ENCODE results near the gene INPP4B.

Gene INPP4B

DNA sequence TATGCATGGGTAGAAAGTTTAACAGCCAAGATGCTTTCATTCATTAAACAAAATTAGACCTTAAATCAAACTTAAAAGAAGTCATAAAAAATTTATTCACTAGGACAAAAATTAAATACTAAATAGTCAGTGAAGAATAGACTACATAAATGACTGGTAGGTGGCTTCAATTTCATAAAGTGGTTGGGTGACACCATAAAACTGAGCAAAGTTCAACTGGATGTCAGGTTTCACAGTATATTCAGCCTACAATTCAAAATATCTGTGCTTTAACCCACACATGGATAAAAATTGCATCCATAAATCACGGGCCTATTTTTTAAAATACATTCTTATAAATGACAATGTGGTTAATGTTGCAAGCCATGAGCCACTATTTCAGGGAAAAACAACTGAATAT is 627.4 kb downstream of the INPP4B start:
- no peak for DNase-seq (ENCODE audit: low spot score)

DNA sequence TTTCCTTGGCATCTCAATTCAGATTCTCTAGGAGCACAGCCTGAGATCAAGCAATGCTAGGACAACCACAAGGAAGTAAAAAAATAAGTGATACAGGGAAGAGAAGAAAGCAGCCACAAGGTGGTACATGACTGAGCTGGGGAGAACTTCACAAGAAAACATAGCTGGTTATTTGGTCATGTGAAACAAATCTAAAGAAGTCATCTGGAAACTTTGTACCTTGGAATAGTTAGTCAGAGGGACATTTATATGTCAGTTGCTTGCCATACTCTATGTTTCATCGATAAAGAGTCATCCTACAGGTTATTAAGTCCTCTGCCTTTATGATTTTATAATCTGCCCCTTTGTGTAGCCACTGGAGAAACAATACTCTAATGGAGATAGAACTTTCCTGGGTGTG is 634.7 kb downstream of the INPP4B start:
- DNase-seq (ENCODE audit: low spot score): no peak

DNA sequence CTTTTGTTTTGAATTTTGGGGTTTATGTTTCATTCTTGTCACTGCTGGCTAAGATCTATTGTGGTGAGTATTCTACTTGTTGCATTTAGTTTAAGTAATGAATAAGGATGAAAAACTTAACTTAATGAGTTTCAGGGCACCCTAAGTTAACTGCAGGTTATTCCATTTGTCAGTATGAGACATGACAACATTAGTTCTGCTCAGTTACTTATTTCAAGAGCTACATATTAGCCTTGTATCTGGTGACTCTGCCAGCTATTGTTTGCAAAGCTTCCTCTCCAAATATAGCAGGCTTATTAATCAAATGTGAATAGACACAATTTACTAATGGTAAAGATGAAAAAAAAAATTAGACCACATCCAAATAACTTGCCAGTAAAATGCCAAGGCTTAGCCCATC is 642.6 kb downstream of the INPP4B start:
- DNase-seq (ENCODE audit: low spot score): no peak

DNA sequence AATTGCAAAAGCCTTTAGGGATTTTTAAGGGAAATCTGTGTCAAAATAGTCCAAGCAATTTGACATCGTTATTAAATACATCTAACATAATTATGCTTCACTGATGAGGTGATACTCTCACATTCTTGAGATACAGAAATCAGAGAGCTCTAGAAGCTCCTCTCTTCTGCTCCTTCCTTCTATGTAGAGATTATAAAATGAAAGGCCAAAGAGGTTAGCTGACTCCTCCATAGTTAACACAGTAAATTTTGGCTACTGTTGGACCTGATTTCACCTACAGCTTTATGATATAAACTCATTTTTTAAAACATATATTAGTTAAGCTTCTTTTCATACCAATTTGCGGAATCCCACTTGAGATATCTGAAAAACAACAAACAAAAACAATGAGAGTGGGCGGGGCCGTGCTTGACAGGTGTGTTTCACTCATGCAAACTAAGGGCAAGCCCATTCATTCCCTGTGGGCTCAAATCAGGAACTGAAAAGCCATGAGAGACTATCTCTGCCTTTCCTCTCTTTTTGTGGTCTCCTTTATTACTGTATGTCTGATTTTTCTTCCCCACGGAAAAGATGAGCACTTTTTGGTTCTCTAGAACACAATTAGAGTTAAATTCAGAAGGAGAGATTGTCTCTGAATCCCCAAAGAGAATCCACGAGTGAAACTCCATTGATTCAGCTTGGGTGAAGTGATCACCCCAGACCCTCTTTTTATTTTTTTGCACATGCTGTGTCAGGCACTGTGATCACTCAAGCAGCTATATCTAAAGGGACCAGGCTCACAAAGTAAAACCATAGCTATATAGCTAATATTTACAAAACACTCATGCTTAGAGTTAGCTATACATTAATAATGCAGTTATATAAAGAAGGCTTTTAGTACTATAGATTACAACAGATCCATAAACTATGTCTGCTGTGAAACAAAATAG is 643.4 kb downstream of the INPP4B start:
- DNase-seq (ENCODE audit: low spot score): no peak

DNA sequence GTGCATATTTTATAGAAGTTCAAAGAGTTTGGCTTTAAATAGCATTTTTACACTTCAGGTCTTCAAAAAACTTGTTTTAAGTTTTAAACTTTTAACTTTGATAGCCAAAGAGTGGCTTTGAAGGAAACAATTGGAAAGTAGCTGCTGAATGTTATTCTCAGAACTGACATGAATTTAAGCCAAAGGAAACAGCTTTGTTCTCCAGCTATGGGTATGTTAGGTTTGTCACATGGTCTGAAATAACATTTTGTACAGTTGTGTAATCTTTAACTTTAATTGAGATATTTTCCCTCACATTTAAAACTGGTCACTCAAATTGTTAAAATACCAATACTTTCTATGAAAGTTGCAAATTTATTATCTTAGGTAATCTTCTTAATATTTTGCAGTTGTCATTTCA is 645.1 kb downstream of the INPP4B start:
- DNase-seq (ENCODE audit: low spot score): no peak

DNA sequence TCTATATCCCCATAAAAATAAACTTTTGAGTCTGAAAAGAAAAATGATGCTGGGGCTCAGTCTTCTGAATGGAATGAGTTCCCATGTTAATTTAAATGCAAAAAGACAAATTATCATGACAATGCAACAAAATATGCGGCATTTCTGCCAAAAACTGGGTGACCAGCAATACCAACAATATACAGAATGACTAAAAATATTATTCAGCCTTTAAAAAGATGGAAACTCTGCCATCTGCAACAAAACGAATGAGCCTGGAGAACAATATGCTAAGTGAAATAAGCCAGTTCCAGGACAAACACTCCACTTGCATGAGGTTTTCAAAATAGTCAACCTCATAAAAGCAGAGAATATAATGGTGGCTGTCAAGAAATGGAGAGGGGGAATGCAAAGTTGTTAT is 651.2 kb downstream of the INPP4B start:
- DNase-seq (ENCODE audit: low spot score): no peak

DNA sequence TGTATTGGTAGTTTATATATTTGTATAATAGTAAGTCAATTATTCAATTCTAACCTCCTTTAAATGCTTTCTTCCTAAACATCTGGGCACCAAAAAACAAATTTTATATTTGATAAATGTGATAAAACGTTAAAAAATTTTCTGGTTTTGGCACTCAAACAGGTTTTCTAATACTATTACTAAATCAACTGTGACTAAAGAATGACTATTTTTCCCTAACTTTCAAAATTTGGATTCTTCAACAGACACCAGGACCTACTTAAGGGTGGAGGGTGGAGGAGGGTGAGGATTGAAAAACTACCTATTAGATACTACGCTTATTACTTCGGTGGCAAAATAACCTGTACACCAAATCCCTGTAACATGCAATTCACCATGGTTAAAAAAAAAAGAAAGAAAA is 654.2 kb downstream of the INPP4B start:
- no peak for DNase-seq (ENCODE audit: low spot score)

DNA sequence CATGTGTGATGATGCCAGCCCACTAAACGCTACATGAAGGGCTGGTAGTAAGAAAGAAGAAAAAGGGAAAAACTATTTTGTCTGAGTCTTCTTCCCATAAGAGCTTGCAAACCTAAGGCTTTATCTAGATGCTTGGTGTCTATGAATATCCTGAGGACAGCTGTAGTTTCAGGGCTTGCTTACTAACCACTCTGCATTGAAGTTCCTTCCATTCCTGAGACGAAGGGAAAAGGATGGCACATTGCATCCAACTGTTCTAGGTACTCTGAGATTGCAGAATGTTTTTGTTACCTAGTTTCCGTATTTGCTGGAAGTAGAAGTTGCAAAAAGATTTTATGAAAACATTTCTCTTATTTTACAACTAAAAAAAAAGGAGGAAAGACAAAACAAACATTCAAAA is 665.1 kb downstream of the INPP4B start:
- no peak for DNase-seq (ENCODE audit: low spot score)

DNA sequence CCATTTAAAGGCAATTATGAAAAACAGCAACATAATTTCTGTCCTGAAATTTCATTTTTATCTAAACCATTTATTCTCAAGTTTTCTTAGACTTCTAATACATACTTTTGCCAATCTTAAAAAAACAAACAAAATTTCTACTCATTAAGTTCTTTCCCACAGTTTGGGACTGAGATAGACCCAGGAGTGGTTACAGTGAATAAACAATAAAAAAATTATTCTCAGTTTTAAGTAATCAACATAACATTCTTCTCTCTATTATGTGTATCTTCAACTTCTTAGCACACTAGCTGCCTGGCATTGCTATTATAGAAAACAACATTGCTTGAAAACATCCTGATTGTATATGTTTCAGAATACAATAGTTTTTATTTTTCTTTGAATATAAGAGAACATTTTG is 676.9 kb downstream of the INPP4B start:
- DNase-seq (ENCODE audit: low spot score): no peak

DNA sequence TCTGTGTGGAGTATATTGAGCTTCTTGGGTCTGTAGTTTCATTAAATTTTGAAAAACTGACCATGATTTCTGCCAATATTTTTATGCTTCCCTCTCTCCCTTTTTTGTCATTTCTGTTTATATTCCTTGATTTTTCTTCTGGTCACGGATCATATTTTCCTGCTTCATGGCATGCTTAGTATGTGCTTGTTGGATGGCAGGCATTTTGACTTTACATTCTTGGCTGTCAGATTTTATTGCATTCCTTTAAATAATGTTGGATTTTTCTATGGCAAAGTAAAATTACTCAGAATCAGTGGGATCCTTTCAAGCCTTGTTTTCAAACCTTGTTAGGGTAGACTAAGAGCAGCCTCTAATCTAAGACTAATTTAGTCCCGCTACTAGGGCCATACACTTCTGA is 677.9 kb downstream of the INPP4B start:
- DNase-seq (ENCODE audit: low spot score): no peak

DNA sequence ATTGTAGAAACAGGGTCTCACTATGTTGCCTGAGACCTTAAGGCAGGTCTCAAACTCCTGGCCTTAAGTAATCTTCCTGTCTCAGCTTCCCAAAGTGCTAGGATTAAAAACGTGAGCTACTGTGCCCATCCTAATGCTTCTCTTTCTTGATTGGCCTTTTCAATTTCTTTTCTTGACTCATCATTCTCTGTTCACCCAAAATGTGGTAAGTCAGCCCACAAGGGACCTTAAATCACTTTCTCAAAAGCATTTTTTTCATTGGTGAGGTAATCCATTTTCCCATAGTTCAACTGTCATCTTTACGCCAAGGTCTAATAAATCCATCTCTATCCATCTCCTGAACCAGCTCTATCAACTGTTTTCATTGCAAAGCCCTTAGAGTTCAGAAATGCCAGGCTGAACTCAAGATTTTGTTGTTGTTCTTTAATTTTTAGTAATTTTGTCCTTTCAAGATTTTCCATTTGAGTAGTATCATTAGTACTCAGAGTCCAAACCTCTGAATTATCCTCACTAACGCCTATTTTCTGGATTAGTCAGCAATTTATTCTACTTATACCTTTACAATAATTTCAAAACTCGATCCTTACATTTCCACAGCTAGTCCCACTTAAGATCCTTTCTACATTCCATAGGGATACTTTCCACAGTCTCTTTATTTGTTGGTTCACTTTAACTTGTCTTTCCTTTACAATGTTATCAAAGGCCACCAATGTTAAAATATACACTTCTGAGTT is 681.2 kb downstream of the INPP4B start:
- DNase-seq (ENCODE audit: low spot score): no peak

DNA sequence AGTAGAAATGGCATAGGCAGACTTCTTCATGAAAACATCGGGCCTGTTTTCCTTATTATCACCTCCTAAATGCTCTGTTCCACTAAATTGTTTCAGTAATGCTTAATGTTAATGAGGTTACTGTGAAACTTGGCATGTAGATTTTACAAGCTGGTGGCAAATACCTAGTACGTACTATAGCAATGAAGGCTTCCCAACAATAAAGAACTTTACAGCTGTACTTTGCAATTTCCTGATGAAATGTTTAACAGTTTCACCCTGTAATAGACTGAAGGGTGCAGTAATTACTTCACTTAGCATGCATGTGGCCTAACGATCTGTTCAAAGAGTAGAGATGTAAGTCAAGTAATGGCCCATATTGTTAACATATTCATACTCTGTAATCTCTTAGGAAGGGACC is 685.0 kb downstream of the INPP4B start:
- no peak for DNase-seq (ENCODE audit: low spot score)

DNA sequence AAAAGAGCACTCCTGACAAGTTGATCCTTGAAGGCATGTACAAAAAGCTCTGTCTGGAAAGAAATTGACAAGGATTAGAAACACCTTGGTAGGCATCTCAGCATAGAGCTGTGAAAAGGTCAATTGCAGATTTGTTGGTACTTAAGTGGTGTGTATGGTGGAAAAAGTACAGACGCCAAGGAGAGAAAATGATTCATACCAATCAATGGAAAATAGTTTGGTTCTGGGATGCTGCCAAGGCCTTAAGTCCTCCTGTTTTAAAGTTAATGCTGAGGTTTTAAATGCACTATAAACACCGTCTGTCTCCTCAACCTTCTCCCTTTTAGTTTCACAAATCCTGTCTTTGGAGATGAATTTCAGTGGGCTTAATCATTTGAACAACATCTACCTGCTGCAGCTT is 685.6 kb downstream of the INPP4B start:
- DNase-seq (ENCODE audit: low spot score): no peak

DNA sequence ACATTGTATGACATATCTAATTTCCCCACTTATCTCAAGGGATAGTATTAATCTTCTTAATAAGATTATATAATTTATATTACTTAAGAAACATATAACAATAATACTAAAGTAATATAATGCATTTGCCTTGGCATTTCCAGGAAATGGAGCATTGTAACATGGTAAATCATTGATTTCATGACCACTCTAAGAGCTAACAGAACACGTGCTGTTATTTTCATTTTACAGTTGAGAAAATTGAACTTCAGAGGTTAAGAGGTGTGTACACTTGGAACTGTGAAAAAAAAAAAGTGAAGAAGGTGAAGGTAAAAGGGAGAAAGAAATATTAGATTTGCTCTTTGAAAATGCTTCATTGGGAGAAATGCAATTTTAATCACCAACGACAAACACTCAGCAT is 687.1 kb downstream of the INPP4B start:
- no peak for DNase-seq (ENCODE audit: low spot score)

DNA sequence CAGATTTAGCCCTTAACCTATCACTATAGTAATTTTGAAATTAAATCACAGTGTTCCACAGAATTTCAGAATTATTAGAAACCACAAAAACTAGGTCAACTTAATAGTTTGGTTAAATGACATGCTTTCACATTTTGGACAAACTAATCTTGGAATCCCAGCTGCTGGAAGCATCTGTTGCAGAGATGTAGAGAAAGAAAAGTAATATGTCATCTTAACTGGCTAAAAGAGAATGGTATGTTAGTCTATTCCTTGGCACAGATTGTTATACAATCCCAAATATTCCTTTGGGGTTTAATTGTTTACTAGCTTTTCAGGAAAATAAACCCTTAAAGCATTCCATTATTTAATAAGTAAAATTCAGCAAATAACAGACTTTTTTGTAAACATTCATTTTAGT is 689.8 kb downstream of the INPP4B start:
- no peak for DNase-seq (ENCODE audit: low spot score)

DNA sequence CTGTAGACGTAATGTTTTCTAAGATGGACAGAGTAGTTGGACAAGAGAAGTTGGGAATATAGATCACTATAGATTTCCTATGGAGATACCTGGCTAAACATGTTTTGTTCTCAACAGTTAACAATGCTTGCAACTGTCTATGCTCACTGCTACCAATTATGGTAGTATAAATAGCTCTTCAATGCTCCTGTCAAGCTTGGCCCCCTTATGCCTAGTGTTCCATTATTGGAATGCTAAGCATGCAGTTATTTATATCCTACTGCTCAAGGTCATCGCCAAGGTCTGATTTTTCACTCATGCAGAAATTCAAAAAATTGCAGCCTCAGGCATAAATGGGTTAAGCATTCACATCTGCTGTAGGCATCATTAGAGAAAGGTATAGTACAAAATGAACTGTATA is 690.8 kb downstream of the INPP4B start:
- no peak for DNase-seq (ENCODE audit: low spot score)

DNA sequence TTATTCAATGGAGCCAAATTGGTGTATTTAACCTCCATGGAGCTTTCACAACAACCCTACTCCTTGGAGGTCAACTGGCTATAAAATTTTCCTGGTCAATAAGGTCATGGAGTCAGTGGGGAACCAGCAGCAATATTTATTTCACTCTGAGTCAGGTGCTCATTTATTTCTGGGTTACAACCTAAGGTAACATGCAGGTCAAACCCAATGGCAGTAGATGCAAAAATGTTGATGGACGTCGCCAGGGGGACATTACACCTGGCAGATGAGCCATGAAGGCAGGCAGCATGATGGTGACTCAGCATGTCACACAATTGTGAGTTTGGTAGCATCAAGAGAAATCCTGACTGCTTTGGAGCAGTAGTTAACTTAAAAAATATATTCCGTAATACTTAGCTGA is 695.6 kb downstream of the INPP4B start:
- DNase-seq (ENCODE audit: low spot score): no peak

DNA sequence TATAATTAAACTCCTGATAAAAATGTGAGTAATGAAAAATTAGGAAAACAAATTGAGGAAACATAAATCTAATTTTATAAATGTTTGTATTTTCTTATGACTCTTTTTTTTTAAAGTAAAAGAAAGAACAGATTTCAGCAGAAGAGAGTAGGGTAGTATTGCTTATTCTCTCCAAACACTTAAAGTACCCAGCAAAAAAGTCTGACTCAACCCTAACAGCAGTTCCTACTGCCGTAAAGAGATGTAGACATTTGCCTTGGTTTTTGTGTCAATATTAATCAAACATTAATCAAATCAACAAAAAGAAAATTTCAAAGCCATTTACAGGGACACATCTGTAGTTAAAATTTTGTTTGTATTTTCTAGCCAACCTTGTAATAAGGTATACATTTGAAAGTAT is 701.3 kb downstream of the INPP4B start:
- no peak for DNase-seq (ENCODE audit: low spot score)

DNA sequence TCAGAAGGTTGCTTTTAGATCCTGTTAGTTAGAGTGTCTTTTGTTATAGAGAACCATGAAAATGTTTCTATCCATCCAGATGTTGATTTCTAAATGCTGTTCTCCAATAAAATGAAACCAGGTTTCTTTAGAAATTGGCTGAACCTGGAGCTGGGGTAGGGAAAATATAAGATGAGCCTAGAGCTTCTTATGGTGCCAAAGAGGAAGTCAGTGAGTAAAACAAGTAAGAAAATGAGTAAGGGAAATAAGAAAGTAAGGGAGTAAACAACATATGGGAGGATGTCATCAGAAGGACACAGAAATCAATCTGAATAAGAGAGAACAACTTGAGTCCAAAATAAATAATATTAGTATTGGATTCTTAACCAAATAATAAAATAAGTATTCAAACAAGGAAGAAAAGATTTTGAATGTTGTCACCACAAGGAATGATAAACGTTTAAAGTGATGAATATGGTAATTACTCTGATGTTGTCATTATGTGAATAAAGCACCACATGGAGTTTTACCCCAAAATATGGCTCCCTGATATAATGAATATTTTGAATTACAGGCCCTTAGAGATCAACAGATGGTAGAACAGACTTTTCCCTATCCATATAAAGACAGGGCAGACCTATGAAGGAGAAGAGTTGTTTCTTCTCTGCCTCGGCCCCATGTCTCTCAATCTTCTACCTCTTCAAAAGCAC is 703.6 kb downstream of the INPP4B start:
- no peak for DNase-seq (ENCODE audit: low spot score)

DNA sequence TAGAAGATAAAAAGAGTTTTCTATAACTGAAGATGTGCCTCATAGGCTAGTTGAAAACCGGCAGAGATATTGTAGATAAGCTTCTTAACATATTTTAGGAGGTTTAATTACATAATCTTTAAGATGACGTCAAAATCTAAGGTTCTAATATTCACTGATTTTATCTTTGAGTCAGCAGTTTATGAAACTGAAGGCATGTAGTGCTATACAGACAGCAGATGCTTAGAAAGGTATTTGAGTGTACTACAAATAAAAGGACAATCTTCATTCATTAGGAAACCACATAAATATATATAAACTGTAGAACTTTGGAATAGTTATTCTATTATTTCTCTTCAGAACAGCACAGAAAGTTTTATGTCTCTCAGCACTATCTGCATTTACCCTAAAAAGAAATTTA is 704.9 kb downstream of the INPP4B start:
- DNase-seq (ENCODE audit: low spot score): no peak

DNA sequence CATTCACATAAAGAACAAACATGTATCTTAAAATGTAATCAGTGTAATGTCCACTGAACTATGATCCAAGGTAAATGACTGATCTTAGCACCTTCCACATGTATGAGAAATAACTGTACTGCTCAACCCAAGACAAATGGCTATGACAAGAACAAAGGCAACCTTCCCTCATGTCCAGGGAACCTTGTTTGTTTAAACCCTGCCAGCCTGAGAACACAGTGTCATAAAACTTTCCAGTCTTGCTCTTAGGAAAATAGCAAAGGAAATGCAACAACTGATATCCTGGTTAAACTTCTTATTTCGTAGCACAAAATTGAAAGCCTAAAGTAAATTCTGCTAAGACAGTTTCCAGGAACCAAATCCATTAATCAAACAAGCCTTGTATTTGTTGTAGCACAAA is 715.4 kb downstream of the INPP4B start:
- DNase-seq (ENCODE audit: low spot score): no peak

DNA sequence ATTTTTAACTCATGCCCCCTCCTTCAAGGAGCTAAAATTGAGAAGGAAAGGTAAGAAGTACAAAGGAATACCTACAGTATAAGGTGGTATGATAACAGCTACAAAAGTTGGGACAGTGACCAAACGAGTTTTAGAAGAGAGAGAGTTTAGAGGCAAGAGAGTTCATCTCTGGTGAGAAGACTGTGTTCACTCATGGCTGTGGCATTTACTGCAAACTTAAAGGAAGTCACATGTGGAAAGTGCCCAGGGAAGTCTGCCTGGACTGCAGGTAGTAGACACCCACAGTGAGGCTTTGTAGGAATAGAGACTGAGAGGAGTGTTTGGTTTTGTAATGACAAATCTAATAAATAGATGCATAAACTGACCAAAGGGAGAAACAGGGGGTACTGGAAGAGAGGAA is 716.2 kb downstream of the INPP4B start:
- no peak for DNase-seq (ENCODE audit: low spot score)

DNA sequence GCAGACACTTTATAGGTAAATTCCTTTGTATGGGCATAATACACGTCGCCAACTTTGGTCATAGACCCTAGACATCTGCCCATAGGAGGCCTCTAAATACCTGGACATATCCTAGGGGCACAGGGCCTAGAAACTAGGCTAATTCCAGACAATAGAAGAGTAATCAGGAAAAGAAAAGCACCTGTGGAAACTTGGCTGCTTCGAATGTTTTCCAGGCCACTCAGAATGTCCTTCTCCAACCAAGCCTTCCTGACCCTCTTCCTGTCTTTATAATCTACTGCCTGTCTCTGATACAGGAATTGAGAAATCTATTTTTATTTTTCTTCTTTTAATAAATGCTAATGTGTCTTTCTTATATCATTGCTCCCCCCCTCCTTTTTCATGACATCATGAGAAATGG is 716.6 kb downstream of the INPP4B start:
- DNase-seq (ENCODE audit: low spot score): no peak
